Activated T-helper 9 cell treated with anti-CD3 and anti-CD28 coated beads, Interleukin-2, amount 50 U/mL, for 16 hours (primary cell): ENCODE measurements around the gene SHLD1.

Experiments
- DNase-seq: peaks from one replicate; pipeline ENCODE4 v3.0.0-alpha.2; 2020; ENCODE audit warnings: low read depth

Gene SHLD1

GRCh38 chr20:5848711-5849505 is 98.7 kb downstream of the SHLD1 start:
- DNase-seq: no peak

GRCh38 chr20:5855939-5856338 is 105.7 kb downstream of the SHLD1 start:
- DNase-seq: no peak

- no peak for DNase-seq
These were observed 109.4 kb downstream of the SHLD1 start for GRCh38 chr20:5859608-5860007.

- no peak for DNase-seq
These were observed 112.5 kb downstream of the SHLD1 start for GRCh38 chr20:5862703-5863039.

- DNase-seq: no peak
These were observed 113.0 kb downstream of the SHLD1 start for GRCh38 chr20:5863040-5863833.

- no peak for DNase-seq
These were observed 114.2 kb downstream of the SHLD1 start for GRCh38 chr20:5864428-5864827.

- DNase-seq: no peak
These were observed 114.8 kb downstream of the SHLD1 start for GRCh38 chr20:5864873-5865587.

GRCh38 chr20:5865604-5866003 is 115.4 kb downstream of the SHLD1 start:
- DNase-seq: no peak

- DNase-seq: no peak
These were observed 120.4 kb downstream of the SHLD1 start for GRCh38 chr20:5870568-5870981.

GRCh38 chr20:5871459-5872410 is 121.5 kb downstream of the SHLD1 start:
- no peak for DNase-seq

- DNase-seq: no peak
These were observed 126.9 kb downstream of the SHLD1 start for GRCh38 chr20:5877128-5877527.

GRCh38 chr20:5880326-5880725 is 130.1 kb downstream of the SHLD1 start:
- DNase-seq: no peak

- no peak for DNase-seq
These were observed 131.5 kb downstream of the SHLD1 start for GRCh38 chr20:5881703-5882102.

- no peak for DNase-seq
These were observed 132.0 kb downstream of the SHLD1 start for GRCh38 chr20:5882166-5882565.

GRCh38 chr20:5884465-5885335 is 134.5 kb downstream of the SHLD1 start:
- no peak for DNase-seq

GRCh38 chr20:5885866-5886265 is 135.7 kb downstream of the SHLD1 start:
- no peak for DNase-seq

GRCh38 chr20:5886788-5887187 is 136.6 kb downstream of the SHLD1 start:
- DNase-seq: no peak

- no peak for DNase-seq
These were observed 137.2 kb downstream of the SHLD1 start for GRCh38 chr20:5887386-5887785.

- no peak for DNase-seq
These were observed 137.8 kb downstream of the SHLD1 start for GRCh38 chr20:5888041-5888440.

- no peak for DNase-seq
These were observed 140.7 kb downstream of the SHLD1 start for GRCh38 chr20:5890773-5891441.
